Limb (tissue), 2 donors: Measurements from ENCODE around the gene RNF10.
"Not testable (repeated sequence)": the region's sequence is repeated elsewhere in the genome, so short reads cannot be mapped to it uniquely, and the experiment has no call there.

Experiments
- DNase-seq, 2 donors: peaks; one replicate each; pipeline ENCODE4 v3.0.0-alpha.2; 2016; ENCODE audit errors: extremely low spot score in 2 of 2

RNF10 gene

GRCh38 chr12:120579179-120579578 is 45.0 kb downstream of the RNF10 start:
- no peak for DNase-seq

DNA sequence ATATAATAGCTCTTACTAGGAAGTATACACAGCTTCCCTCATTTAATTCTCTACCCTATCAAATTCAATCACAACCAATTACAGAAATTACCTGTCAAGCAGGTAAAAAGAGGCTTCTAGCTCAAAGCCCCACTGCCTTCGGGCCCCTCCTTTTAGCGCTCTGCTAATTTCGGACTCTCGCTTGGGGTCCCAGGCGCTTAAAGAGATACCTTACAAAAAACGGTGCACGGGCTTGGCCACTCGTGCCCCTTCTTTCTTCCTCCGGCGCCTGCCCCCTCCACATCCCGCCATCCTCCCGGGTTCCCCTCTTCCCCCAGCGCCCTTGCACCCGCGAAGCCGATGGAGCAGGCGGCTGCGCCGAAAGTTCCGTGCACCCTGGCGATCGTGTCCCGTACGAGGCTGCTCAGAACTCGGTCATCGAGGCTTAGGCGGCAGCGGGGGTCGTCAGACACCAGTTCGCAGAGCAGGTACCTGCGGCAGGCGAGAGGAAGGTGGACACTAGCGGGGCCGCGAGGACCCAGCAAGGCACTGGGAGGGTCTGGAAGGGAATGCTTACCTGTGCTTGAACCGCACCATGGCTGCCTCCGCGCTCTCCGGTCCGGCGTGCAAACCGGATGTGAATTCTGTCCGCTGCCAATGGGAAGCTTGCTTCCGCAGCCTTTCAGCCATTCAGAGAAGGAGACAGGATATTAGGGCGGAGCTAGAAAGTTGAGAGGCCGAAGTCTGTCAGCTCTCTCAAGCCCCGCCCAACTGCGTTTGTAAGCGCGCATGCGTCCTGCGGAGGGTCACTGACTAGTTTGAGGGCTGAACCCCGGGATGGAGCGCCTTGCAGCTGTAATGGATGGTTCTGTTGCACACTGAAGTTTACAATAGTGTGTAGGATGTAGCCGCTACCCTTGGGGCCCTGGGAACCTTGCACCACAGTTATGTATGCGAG is 46.9 kb downstream of the RNF10 start, which contains the start of gene POP5:
POP5 (minus strand) TSS at position 616 of the 937 bp plus-strand sequence; CDS start at position 576, 40 bp downstream.
- peak; percentile 92 to 99 for DNase-seq

DNA sequence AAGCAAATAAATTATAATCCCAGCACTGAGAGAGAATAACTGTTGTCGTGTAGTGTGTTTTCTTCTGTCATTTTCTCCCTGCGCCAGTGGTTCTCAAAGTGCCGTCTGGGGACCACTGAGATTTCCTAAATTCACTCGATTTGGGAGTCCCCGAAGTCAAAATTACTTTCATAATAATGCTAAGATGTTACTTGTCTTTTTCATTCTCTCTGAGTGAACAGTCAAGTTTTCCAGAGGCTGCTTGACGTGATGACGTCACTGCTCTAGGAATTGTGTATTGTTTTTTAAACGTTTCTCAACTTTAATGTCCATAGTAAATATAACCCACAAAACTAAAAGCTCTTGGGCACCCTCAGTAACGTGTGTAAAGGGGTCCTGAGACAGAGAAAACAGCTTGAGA is 47.8 kb downstream of the RNF10 start:
- DNase-seq: no peak

- DNase-seq: peak; percentile 66 to 84
Measured at GRCh38 chr12:120583478-120584030, 49.4 kb downstream of the RNF10 start.

DNA sequence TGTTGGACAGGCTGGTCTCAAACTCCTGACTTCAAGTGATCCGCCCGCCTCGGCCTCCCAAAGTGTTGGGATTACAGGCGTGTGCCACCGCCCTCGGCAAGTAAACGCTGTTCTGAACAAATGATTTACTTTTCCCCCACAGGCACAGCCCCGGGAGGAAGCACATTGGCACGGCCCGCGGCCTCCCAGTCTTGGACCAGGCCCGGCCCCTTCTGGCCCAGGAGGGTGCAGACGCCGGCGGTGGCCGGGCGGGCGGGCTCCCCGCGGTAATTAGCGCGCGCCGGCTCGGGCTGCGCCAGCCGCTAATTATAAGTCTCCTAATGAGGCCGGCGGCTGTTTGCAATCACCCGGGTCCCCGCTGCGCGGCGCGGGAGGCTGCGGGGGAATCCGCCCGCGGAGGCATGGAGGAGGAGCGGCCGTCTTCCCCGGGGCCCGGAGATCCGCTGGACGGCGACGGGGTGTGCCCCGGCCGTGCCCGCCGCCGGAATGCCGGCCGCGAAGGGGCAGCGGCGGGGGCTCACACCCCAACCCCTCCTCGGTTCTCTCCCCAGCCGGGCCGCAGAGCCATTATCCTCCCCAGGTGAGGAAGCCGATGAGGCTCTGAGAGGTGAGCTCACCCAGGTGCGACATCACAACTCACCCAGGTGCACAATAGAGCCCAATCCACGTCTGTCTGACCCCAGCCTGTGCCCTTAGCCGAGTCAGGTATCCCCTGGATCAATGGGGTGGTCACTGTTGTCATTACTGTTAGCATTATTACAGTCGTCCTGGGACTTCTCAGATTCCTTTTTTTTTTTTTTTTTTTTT is 50.4 kb downstream of the RNF10 start:
- peak in 1 of 2 donors; percentile 61 for DNase-seq

- no peak for DNase-seq
Measured at GRCh38 chr12:120586206-120586605, 52.0 kb downstream of the RNF10 start.

DNA sequence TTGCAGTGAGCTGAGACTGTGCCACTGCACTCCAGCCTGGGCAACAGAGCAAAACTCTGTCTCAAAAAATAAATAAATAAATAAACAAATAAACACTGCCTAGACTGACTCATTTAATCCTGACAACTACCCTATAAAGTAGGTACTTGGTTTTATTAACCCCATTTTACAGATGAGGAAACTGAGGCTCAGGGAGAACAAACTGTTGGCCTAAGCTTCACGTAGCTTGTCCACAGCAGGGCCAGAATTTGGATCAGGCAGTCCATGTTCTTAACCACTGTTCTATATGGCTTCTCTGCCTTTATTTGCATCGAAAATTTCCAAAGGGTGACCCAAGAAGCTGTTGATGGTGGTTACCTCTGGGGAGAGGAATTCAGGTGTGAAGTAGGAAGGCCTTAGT is 52.7 kb downstream of the RNF10 start:
- DNase-seq: no peak

- DNase-seq: no peak
Measured at GRCh38 chr12:120588371-120588770, 54.2 kb downstream of the RNF10 start.

- no peak for DNase-seq
Measured at GRCh38 chr12:120588948-120589930, 55.1 kb downstream of the RNF10 start.

DNA sequence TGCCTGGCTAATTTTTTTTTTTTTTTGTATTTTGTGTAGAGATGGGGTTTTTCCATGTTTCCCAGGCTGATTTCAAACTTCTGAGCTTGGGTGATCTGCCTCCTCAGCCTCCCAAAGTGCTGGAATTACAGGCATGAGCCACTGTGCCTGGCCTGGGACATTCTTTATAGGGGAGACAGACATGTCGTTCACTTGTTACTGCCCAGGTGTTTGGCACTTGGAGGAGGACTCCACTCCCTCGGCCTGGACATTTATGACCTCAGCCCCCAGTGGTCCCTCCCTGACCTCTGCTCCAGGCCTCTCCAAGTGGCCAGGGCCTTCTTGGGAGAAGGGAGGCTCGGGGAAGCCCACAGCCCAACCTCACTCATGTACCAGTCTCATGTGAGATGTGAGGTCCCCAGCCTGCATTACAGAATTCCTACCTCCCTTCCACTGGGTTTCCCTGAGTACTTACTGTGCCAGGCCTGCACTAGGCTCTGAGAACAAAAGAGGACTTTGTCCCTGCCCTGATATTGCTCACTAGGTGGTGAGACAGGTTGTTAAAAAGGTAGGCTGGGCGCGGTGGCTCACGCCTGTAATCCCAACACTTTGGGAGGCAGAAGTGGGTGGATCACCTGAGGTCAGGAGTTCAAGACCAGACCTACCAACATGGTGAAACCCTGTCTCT is 56.7 kb downstream of the RNF10 start:
- no peak for DNase-seq

GRCh38 chr12:120592121-120593049 is 58.2 kb downstream of the RNF10 start:
- DNase-seq: no peak

DNA sequence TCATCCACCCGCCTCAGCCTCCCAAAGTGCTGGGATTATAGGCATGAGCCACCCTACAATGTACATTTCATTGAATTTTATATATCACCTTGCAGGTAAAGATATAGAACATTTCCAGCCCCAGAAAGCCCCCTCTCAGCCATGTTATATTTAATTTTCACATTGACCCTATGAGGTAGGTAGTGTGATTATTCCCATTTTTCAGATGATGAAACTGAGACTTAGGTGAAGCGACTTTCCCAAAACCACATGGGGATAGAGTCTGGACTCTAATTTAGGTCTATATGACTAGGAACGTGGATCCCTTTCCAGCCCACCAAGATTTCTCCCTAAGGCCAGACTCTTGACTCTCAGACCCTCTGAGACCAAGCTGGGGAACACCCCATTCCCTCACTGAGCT is 62.7 kb downstream of the RNF10 start:
- DNase-seq: no peak

GRCh38 chr12:120597861-120598260 is 63.7 kb downstream of the RNF10 start:
- no peak for DNase-seq

- DNase-seq: no peak
Measured at GRCh38 chr12:120598674-120599463, 64.7 kb downstream of the RNF10 start.

DNA sequence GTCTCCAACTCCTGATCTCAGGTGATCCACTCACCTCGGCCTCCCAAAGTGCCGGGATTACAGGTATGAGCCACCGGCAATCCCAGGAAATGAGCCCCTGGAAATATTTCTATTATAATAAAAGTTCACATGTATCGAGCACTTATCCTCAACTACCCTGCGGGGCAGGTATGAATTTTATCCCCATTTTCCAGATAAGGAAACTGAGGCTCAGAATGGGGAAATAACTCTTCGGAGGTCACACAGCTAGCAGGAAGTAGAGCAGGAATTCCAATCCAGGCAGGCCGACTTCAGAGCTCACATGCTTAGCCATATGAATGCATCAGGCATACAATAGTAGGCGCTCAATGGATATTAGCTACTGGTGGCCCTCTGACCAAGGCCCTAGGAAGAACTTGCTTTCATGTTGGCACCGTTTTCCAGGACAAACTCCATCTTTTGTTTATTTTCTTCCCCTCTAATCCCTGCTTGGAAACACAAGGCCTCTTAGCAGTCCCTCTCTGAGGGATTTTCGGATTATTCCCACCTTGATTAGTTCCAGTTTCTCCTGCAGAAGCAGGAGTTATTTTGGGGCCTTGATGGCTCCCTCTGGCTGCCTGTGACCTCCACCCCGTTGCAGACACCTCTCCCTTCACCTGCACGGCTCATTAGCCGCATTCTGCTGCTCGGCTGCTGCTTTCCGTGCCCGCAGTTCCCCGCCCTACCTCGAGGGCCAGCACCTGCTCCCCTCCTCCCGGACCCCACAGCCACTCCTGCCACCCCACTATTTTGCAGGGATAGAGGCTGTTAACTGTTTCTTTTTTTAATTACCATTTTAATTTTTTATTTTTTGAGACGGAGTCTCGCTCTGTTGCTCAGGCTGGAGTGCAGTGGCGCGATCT is 65.8 kb downstream of the RNF10 start:
- DNase-seq: no peak

- not testable (repeated sequence) for DNase-seq
Measured at GRCh38 chr12:120602416-120602815, 68.3 kb downstream of the RNF10 start.

DNA sequence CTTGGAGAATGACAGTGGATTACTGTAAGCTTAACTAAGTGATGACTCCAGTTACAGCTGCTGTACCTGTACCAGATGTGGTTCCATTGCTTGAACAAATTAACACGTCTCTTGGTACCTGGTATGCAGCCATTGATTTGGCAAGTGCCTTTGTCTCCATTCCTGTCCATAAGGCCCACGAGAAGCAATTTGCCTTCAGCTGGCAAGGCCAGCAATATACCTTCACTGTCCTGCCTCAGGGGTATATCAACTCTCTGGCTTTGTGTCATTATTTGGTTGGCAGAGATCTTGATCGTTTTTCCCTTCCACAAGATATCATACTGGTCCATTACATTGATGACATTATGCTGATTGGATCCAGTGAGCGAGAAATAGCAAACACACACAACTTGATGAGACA is 76.4 kb downstream of the RNF10 start:
- no peak for DNase-seq
